Muscle of leg (tissue), 11 donors: Measurements from ENCODE around the gene ADGRL3. TPM values are rescaled to one million over a fixed set of nuclear protein-coding genes. Genes with fewer than 3 reads are reported as not detected.
"Not testable (repeated sequence)": the region's sequence is repeated elsewhere in the genome, so short reads cannot be mapped to it uniquely, and the experiment has no call there.

ENCODE experiments used
- DNase-seq: peaks from one replicate; pipeline ENCODE4 v3.0.0; 2013
- H3K27ac ChIP-seq: one replicate; pipeline ENCODE4 v1.5.1; 2013; ENCODE audit warnings: mild to moderate bottlenecking, low read length, control low read depth
- H3K27me3 ChIP-seq: one replicate; pipeline ENCODE4 v1.6.1; 2013; ENCODE audit warnings: low read length; ENCODE audit not compliant: control insufficient read depth, insufficient read depth
- H3K36me3 ChIP-seq: one replicate; pipeline ENCODE4 v1.6.1; 2013; ENCODE audit warnings: low read length; ENCODE audit not compliant: control insufficient read depth, insufficient read depth
- H3K4me1 ChIP-seq: one replicate; pipeline ENCODE4 v1.6.1; 2013; ENCODE audit warnings: low read length; ENCODE audit not compliant: control insufficient read depth, insufficient read depth
- H3K4me3 ChIP-seq: one replicate; pipeline ENCODE4 v1.5.1; 2013; ENCODE audit warnings: low read length, control low read depth
- H3K9me3 ChIP-seq: replicated peaks from 2 replicates; pipeline ENCODE4 v1.6.1; 2013; ENCODE audit warnings: low read depth, low read length; ENCODE audit not compliant: control insufficient read depth
- WGBS: methylation state at CpG from one replicate; pipeline ENCODE4 v1.1.5; 2013; ENCODE audit warnings: missing lambda C conversion rate; ENCODE audit not compliant: insufficient coverage; 5-methylcytosine and 5-hydroxymethylcytosine counted together
- polyA plus RNA-seq, 8 donors: library from polyadenylated mRNA; unstranded; fragments of 120-200 nt; gene quantifications; one replicate each; pipeline versions ENCODE4 v1.2.1 to v1.2.3, GENCODE V29; 2013; ENCODE audit warnings: inconsistent platforms in 1 of 8, low replicate concordance in 1 of 8; ENCODE audit not compliant: insufficient read length in 8 of 8, insufficient read depth in 1 of 8
- total RNA-seq: library from RNA; stranded (reverse); fragments of 120-200 nt; gene quantifications from one replicate; pipeline ENCODE4 v1.2.4, GENCODE V29; 2013

The ADGRL3 gene
- total and polyA plus RNA-seq, 9 donors, result 11.8 to 40.7 (median 24.8) TPM

DNA sequence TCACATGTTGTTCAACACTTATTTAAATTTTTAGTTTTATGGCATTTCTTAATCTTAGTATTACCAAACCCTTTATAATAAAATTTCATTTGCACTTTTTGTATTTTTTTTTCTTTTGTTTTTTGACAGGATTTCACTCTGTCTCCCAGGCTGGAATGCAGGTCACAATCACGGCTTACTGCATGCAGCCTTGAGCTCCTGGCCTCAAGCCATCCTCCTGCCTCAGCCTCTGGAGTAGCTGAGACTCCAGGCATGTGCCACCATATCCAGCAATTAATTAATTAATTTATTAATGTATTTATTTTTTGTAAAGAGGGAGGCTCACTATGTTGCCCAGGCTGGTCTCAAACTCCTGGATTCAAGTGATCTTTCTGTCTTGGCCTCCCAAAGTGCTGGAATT, 133.4 kb downstream of the ADGRL3 start:
- WGBS, result no CpG with 5 or more reads among the region's 1 CpG
- Histone ChIP-seq H3K4me1 (no peaks in the 10 kb centered on the region), H3K27me3 (no peaks in the 10 kb centered on the region), H3K4me3 (no peak overlapping the region), H3K27ac (no peak overlapping the region), H3K36me3 (no peaks in the 10 kb centered on the region), H3K9me3 (peaks cover 2% of the 10 kb centered on the region)
- no peak for DNase-seq

DNA sequence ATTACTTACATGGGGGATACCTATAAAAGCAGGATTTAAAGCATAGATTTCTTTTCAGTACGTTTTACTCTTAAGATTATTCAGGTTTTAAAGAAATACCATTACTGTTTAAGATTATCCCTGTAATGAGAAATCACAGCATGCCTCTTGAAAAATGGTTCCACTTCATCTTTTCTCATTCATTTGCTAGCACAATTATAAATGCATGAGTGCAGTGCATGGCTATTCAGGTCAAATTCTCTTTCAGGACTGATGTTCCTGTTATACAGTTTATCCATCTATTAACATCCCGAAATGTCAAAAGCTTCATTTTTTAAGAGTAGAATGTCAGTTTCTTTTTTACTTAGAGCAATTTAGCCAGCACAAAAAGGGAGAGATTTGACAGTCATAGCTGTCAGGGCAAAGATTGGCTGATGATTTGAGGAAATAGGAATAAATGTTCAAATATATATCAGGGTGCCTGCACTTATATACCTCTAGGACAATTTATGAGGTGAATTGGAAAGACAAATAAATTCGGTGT, 135.2 kb downstream of the ADGRL3 start:
- H3K4me1 ChIP-seq, result no peaks in the 10 kb centered on the region
- H3K36me3 ChIP-seq, result no peaks in the 10 kb centered on the region
- no peaks in the 10 kb centered on the region for H3K27me3 ChIP-seq
- no peak overlapping the region for H3K4me3 ChIP-seq
- H3K27ac ChIP-seq, result no peak overlapping the region
- DNase-seq, result no peak
- WGBS, result no CpG with 5 or more reads among the region's 3 CpGs
- no peaks in the 10 kb centered on the region for H3K9me3 ChIP-seq

DNA sequence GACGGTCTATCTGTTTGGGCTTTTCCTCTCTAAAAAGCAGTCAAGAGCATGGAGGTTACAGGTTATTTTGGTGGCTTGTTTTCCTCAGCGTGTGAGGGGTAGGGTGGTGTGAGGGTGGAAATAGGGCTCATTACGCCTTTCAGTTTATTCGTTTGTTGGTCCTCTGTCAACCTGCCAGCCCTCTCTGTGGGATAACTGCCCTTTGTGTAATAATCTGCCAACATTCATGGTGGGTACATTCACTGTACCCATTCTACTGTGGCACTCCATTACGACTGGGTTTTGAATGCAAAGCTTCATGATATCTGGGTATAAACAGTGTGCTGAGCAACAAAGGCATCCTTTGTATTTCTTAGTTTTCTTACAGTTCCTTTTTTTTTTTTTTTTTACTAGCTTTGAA, 136.4 kb downstream of the ADGRL3 start:
- H3K36me3 ChIP-seq, result no peaks in the 10 kb centered on the region
- 65% methylated on average over 2 of the region's 5 CpGs for WGBS
- H3K9me3 ChIP-seq, result no peaks in the 10 kb centered on the region

DNA sequence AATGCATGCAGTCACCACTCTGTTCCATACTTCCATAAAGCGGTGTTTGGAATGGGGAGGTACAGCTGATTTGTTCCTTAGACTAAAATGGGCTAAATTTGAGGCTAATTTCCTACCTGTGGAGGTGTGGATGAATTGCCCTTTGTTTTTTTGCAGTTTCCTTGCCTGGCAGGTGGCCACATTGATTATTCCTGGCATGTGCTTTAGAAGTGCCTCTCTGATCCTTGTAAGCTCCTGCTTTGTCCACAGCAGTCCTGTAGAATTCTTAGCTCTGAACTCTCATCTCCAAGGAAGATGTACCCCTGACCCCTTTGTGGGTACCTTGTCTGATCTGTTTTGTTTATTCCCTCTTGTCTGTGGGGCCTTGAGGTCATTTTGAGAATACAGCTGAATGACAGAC, 136.8 kb downstream of the ADGRL3 start:
- H3K36me3 ChIP-seq, result no peaks in the 10 kb centered on the region
- no peak for DNase-seq
- no peaks in the 10 kb centered on the region for H3K27me3 ChIP-seq
- no peaks in the 10 kb centered on the region for H3K4me1 ChIP-seq
- no peak overlapping the region for H3K4me3 ChIP-seq
- no peak overlapping the region for H3K27ac ChIP-seq
- no CpG with 5 or more reads among the region's 1 CpG for WGBS
- H3K9me3 ChIP-seq, result no peaks in the 10 kb centered on the region

More for the DNA sequence above, 136.4 kb downstream of the ADGRL3 start:
- Histone ChIP-seq H3K4me3 (no peak overlapping the region), H3K27me3 (no peaks in the 10 kb centered on the region), H3K4me1 (no peaks in the 10 kb centered on the region), H3K27ac (no peak overlapping the region)
- DNase-seq, result no peak

DNA sequence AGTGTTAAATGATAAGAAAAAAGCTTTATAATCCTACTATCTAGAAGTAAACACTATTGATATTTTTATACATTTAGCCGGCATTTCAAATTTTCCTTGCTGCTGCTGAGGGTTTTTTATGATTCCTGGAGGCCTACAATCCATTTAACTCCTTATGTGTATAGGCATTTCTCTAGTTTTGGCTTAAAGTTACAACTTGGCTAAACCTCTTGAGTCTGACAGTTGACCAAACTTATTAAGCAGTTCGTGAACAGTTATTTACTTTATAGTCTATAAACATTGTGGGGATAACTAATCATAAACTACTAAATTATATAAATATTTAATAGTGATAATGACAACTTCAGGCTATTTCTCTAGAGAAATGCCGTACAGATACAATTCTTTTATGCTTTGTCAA, 141.9 kb downstream of the ADGRL3 start:
- no peak overlapping the region for H3K27ac ChIP-seq
- no peak overlapping the region for H3K4me3 ChIP-seq
- H3K27me3 ChIP-seq, result no peaks in the 10 kb centered on the region
- H3K4me1 ChIP-seq, result no peaks in the 10 kb centered on the region
- H3K36me3 ChIP-seq, result no peaks in the 10 kb centered on the region
- WGBS, result 67% methylated on average over 1 of the region's 3 CpGs
- no peaks in the 10 kb centered on the region for H3K9me3 ChIP-seq
- DNase-seq, result no peak

DNA sequence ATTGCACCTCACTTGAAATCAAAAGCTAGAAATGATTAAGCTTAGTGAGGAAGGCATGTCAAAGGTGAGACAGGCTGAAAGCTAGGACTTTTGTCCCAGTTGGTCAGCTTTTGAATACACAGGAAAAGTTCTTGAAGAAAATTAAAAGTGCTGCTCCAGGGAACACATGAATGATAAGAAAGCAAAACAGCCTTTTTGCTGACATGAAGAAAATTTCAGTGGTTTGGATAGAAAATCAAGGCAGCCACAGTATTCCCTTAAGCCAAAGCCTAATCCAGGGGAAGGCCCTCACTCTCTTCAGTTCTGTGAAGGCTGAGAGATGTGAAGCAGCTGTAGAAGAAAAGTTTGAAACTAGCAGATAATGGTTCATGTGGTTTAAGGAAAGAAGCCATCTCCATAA, 150.8 kb downstream of the ADGRL3 start:
- no peak overlapping the region for H3K27ac ChIP-seq
- DNase-seq, result no peak
- H3K36me3 ChIP-seq, result no peaks in the 10 kb centered on the region
- H3K27me3 ChIP-seq, result no peaks in the 10 kb centered on the region
- H3K9me3 ChIP-seq, result peaks cover 11% of the 10 kb centered on the region
- no peaks in the 10 kb centered on the region for H3K4me1 ChIP-seq
- H3K4me3 ChIP-seq, result no peak overlapping the region

DNA sequence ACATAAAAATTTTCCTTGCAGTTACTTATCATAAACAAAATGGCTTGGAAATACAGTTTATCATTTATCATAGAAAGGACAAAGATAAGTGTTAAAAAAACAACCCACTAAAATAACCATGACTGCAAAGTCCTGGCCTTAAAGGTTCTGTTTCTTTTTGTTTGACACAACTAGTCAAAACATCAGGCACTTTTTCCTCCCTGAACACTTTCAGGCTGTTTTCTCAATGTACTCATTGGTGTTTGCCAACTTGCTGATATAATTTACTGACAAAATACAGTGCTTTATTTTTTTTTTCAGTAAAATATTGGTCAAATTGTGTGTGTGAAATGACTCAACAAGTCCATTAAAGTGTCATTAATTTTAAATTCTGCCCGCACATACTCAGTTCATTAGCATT, 156.6 kb downstream of the ADGRL3 start:
- no peaks in the 10 kb centered on the region for H3K4me1 ChIP-seq
- no peak for DNase-seq
- no peaks in the 10 kb centered on the region for H3K27me3 ChIP-seq
- no peak overlapping the region for H3K27ac ChIP-seq
- H3K4me3 ChIP-seq, result no peak overlapping the region
- H3K9me3 ChIP-seq, result peaks cover 3% of the 10 kb centered on the region
- no peaks in the 10 kb centered on the region for H3K36me3 ChIP-seq
- no CpG with 5 or more reads among the region's 1 CpG for WGBS

DNA sequence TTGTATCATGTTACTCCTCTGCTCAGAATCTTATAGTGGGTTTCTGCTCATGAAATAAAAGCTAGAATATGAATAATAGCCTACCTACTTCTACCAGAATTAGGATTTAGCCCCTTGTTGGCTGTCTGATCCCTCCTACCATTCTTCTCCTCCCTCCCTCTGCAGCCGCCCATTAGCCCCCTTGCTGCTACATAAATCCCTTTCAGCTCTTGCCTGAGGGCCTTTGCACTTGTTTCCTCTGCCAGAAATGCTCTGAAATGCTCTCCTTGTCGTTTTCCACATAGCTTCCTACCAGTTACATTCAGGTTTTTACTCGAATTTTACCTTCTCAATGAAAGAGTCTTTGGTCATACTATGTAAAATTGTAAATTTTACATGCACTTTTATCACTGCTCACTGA, 159.2 kb downstream of the ADGRL3 start:
- Histone ChIP-seq H3K4me1 (no peaks in the 10 kb centered on the region), H3K4me3 (no peak overlapping the region)
- WGBS, result 92% methylated on average over 1 of the region's 3 CpGs

DNA sequence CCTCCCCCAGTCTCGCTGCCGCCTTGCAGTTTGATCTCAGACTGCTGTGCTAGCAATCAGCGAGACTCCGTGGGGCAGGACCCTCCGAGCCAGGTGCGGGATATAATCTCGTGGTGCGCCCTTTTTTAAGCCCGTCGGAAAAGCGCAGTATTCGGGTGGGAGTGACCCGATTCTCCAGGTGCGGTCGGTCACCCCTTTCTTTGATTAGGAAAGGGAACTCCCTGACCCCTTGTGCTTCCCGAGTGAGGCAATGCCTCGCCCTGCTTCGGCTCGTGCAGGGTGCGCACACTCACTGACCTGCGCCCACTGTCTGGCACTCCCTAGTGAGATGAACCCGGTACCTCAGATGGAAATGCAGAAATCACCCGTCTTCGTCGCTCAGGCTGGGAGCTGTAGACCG, 172.7 kb downstream of the ADGRL3 start:
- 93% methylated on average over 25 of the region's 26 CpGs for WGBS
- not testable (repeated sequence) for H3K9me3 ChIP-seq, H3K4me3 ChIP-seq, H3K27me3 ChIP-seq, H3K36me3 ChIP-seq, DNase-seq, H3K4me1 ChIP-seq, H3K27ac ChIP-seq

More for the DNA sequence above, 159.2 kb downstream of the ADGRL3 start:
- Histone ChIP-seq H3K36me3 (no peaks in the 10 kb centered on the region), H3K27ac (no peak overlapping the region), H3K9me3 (no peaks in the 10 kb centered on the region), H3K27me3 (no peaks in the 10 kb centered on the region)
- DNase-seq, result no peak

DNA sequence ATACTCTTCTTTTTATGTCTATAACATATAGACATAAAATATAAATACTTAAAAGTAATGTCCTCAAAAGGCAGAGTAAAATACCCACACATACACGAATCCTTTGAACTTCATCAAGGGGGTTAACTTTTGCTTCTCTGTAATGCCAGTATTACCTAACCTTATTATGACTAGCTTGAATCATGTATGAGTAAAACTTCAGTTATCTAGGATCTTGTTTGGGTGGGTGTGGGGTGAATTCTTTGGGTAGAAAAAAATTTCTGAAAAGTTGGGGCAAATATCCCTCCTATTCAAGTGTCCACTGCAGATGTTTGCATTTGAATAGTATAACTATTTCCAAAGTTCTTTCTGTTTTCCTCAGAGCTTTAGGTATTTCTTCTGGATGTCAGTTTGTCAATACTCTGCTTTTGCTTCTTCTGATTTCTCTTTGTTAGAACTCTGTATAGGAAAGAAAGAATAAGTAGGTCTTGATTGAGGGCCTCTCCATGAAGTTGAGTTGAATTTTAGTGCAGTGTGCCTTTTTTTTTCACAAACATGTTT, 173.8 kb downstream of the ADGRL3 start:
- H3K36me3 ChIP-seq, result no peaks in the 10 kb centered on the region
- no peaks in the 10 kb centered on the region for H3K4me1 ChIP-seq
- peaks cover 5% of the 10 kb centered on the region for H3K9me3 ChIP-seq
- no peaks in the 10 kb centered on the region for H3K27me3 ChIP-seq
- no peak overlapping the region for H3K4me3 ChIP-seq
- WGBS, result no CpG with 5 or more reads among the region's 1 CpG
- peak overlapping the region; percentile 16 for H3K27ac ChIP-seq
- DNase-seq, result no peak

DNA sequence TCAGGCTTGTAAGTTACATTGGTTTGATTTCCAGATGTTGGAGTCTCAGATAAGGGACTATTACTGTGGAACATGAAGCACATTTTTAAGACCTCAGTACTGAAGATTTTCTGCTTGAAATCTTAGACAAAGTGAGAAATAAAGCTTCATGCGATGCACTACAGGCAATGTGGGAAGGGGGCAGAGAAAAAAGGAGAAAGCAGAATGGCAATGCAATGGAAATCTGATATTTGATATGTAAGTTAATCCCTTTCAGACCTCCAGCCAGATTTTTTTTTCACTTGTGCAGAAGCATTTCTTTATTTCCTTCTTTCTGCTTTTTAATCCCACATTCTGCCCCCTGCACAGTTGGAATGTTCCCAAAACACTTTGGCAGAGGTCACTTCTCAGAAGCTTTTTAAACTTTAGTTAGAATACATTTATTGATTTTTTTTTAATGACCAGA, 174.3 kb downstream of the ADGRL3 start:
- Histone ChIP-seq H3K27me3 (no peaks in the 10 kb centered on the region), H3K4me1 (no peaks in the 10 kb centered on the region), H3K4me3 (no peak overlapping the region), H3K36me3 (no peaks in the 10 kb centered on the region), H3K9me3 (peaks cover 5% of the 10 kb centered on the region), H3K27ac (peak overlapping the region; percentile 16)
- no CpG with 5 or more reads among the region's 1 CpG for WGBS
- DNase-seq, result peak; percentile 68
